ENCODE measurements around the gene WBP1.

GRCh38 chr2:74415762-74416395, 42.4 kb upstream of the WBP1 start:
- no peak for TF ChIP-seq RAD21 (IDR thresholded peaks at IDR 0.05; ENCODE audit: low read depth)
- TF ChIP-seq EP300 (IDR thresholded peaks at IDR 0.05; ENCODE audit: borderline replicate concordance) = no peak
